ENCODE results near the gene TLE5.
"Not testable (repeated sequence)": the region's sequence is repeated elsewhere in the genome, so short reads cannot be mapped to it uniquely, and the experiment has no call there.

TLE5 gene

DNA sequence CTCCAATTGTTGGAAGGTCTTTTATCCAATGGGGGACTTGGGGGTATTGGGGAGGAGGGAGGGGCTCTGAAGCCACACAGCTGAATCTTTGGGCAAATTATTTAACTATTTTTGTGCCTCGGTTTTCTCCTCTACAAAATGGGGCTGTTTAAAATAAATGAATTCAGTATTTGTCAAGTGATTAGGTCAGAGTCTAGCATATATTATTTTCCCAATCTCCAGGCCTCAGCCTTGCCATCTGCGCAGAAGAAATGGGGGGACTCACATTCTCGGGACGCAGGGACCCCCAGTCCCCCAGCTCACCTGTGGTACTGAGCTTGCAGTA is 1.5 kb downstream of the TLE5 start:
- DNase-seq, result no peak

DNA sequence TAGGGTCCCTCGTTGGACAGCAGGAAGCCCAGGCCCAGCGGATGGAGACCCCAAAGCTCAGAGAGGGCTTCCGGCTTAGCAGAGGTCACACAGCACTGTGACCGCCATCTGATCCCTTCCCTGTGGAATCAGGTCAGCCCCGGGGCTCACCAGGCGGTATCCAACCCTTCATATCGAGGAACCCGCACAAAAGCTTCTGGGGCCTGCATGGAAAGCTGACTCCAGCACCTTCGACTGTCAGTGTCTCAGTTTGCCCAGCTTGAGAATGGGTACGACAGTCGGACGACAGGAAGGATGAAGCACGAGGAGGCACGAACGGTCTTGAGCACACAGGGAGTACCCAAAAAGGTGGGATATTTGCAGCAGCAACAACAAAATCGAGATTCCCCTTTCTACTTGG is 2.6 kb downstream of the TLE5 start:
- no peak for DNase-seq

DNA sequence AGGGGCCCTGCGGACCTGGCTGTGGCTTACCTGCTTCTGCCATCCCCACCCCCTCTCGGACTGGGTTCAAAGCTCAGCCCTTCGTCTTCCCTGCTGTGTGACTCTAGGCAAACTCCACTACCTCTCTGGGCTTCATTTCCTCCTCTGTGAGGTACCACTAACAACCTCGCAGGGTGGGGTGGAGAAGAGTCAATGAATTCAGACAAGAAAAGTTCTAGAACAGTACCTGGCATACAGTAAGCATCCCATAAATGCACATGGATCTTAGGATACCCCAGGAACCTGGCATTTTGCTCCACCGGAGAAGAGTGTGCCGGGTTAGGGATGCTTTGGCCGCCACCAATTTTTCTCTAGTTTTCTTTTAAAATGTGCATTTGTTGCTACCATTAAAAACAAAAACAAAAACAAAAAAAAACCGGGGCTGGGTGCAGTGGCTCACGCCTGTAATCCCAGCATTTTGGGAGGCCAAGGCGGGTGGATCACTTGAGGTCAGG is 3.4 kb downstream of the TLE5 start:
- DNase-seq, result no peak

DNA sequence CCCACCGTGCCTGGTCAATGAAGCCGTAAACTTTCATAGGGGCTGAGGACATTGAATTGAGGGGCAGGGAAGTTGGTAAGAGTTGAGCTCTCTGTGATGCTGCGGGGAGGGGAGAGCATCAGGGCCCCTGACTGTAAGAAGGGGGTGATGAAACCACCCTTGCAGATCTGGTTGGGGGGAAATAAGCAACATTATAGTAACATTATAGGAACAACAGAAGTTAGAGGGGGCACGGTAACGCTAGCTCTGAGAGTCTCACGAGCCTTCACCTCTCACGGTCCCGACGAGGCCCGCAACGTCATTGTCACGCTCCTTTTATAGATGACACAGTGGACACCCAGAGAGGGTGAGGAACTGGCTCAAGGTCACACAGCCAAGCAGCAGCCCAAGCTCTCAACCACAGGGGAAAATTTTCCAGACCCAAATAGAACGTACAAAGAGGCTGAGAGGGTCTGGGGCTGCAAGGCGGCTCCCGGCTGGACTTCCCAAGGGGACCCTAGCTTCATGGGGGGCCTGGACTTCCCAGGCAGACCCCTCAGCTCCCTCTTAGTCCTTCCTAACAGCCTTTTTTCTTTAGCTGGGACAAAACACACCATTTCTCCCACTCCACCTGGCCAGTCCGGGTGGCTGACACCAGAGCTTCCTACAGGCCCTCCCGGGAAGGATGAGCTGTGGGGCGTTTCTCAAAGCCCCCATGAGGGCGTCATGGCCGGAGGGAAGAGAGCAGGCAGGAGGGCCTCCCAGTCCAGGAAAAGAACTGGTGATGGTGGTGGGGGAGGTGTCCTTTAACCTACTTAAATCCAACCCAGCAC is 4.1 kb downstream of the TLE5 start:
- DNase-seq, result no peak

DNA sequence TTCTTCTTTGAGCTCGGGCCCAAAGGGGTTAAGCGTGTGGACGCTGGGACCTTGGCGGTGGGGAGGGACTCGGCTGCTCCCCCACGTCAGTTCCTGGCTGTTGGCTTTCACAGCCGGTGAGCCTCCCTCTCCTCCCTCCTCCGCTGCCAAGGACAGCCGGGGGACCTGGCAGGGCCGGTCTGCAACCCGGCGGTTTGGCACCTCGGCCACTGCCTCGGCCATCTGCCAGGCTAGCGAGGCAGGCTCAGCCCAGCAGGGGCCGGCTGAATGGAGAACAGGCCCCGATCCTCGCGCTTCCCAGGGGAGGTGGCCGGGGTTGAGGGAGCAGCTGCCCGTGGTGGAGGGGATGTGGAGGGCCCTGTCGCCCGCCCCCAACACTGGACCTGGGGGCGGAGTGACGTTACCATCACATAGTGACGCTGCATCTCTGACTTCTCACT is 5.0 kb downstream of the TLE5 start:
- DNase-seq, result peak; percentile 92

DNA sequence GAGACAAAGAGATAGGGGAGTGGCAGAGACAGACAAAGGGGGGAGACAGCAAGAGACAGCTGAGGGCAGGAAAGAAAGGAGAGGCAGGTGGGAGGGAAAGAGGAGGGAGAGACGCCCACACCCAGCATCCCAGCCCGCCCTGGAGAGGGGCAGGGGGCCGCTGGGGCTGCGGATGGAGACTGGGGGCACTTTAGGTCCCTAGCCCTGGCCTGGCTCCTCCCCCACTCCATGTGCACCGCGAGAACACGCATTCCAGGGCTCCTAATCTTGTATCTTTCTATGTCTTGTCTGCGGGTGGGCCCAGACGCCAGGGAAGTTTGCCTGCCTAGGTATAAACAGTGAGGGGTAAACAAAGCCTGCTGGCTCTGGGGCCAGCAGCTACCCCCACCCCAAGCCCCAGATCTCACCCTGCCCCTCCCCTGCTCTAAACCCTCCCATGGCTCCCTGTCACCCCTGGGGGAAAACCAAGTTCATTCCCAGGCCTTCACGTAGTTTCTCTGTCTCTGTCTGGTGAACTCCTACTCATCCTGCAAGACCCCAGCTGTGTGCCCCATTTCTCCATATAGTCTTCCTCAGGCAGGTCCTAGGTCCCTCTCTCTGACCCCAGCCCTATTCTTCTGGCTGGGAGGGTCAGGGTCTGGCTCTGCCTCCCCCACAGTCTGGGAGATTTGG is 5.7 kb downstream of the TLE5 start:
- peak; percentile 76 for DNase-seq

DNA sequence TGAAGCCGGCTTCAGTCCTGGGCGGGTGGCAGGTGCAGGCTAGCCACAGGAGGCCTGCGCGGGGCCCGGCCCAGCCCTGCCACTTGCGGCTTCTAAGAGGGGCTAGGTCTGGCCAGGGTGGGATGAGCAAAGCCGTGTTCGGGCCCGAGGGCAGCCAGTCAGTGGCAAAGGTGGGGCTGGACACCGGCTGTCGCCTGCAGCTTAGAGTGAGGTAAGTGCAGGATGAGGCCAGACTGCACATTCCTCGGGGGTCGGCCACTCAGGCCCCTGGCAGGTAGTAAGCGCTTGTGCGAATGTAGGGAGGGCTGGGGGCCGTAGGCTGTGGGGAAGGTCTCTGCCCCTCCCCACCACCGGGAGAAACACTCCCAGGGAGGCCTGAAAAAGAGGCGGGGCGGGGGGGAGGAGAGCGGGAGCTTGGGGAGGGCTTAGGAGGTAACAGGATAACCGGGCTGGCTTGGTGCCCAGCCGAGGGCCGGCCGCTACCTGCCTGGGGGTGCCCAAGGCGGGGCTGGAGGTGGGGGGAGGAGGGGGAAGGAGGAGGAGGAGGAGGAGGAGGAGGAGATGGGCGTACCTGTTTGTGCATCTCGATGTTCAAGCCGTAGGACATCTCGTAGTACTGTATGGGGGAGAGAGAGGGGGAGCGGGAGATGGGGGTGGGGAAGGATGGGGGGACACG is 6.4 kb downstream of the TLE5 start:
- DNase-seq, result peak; percentile 82

DNA sequence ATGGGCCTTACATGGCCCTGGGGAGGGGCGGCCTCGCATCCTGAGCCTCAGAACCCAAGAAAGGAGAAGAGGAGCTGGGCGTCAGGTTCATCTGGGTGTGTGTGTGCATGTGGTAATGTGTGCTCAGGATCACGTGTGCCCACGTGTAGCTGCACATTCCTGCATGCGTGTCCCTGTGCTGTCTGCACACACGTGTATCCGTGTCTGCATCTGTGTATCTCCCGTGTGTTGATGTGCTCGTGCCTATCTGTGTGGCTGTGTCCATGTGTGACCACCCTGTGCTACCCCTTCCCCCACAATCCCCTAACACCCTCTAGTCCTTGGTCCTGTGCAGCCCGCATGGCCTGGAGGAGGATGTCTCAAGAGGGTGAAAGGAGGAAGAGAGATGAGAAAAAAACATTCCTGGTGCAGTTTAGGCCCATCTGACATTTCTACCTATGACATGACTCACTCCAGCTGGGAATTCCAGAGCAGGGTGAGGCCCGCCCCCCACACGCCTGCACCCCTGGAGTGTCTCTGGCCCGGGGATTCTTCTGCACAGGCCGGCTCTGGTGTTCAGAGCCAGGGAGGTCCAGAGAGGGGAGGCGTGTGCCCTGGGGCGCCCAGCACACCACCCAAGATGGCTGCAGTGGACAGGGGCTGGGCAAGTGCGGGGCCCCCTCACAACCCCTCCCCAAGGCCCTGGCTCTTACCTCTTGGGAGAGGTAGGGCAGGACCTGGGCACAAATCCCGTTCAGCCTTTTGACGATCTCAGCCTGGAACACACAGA is 7.1 kb downstream of the TLE5 start:
- no peak for DNase-seq

DNA sequence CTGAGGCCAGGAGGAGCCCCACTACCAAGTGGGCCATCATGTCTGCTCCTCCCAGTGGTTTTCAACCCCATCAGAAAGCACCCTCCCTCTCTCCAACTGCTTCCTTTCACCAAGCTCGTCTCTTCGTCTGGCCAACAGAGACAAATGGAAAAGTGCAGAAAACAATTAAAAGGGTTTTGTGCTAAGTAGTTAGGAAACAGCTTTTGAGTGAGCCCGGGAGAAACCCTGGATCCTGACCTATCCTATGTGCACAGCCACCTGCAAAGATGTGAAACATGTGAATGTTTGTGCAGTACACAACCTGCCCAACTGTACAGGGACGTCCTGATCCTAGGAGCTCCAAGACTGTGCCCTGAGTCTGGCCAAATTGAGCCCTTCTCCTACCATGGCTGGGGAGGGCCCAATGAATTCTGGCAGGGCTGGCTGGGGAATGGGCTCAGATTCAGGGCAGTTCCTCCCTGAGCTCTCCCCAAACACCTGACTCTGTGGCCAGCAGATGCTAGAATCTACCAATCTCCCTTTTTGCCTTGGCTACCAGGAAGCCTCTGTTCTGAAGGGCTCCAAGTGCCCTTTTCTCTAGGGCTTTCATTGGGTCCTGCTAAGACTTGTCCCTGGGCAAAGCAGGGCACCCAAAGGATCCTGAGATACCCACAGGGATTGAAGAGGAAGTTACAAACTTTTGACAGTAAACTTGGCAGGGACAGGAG is 7.9 kb downstream of the TLE5 start:
- no peak for DNase-seq

DNA sequence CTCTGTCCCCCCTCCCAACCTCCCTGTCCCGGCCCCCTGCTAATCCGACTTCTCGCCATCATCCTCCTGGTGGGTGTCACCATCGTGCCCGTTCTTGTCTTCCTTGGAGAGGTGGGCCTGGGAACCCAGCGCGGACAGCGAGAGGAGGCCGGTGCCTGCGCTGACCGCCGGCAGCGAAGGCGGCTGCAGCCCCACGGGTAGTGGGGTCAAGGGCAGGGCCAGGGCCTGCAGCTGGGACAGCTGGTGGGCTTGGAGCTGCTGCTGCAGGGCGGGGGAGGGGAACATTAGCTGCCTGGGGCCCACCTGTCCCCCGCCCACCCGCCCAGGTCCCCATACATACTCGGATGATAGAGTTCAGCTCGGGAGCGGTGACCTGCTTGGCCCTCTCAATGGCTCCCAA is 8.5 kb downstream of the TLE5 start:
- DNase-seq, result no peak

DNA sequence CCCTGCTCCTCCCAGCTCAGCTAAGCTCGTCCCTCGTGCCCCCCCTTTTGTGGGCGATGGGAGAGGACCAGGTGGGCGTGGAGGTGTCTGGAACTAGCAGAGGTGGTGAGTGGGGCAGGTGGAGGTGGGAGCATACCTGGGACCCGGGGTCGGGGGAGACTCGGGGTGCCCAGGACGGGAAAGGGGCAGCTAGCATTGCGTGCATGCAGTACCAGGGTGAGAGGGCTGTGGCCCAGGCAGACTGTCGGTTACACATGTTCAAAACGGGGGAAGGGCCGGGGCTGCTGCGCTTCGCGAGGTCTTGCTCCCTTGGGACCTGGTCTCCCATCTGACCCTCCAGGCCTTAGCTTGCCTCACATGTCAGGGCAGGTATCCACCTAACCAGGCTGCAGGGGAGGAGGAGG is 9.1 kb downstream of the TLE5 start:
- DNase-seq, result no peak

DNA sequence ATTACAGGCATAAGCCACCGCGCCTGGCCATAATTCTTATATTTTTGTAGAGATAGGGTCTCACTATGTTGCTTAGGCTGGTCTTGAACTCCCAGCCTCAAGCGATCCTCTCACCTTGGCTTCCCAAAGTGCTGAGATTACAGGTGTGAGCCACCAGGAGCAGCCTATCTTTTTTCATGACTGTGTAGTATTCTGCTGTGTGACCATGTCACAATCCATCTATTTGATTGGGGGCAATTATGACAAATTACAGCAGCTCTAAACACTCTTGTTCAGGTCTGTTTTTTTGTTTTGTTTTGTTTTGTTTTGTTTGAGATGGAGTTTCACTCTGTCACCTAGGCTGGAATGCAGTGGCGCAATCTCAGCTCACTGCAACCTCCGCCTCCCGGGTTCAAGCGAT is 12.3 kb downstream of the TLE5 start:
- not testable (repeated sequence) for DNase-seq

DNA sequence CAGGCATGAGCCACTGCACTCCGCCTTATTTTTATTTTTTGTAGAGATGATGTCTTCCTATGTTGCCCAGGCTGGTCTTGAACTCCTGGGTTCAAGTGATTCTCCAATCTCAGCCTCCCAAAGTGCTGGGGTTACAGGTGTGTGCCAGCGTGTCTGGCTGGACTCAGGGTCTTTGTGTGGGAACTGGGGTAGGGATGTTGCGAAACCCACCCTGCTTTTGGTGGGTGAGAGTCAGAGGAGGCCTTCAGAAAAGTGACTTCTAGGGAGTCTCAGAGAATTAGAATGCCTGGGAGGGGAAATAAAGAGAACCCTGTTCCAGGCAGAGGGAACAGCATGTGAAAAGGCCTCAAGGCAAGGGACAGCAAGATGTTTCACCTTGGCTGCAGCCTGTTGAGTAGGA is 13.2 kb downstream of the TLE5 start:
- DNase-seq, result no peak

DNA sequence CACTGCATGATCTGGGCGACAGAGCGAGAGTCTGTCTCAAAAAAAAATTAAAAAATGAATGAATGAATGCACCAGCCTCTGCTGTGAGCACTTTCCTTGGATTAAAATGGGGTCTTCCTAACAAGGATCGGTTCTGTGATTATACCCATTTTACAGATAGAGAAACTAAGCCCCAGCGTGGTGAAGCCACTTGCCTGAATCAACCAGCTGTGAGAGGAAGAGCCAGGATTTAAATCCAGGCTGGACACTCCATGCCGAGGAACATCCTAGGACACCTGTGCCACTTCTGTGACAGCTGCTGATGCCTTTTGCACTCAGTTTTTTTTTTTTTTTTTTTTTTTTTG is 14.1 kb downstream of the TLE5 start:
- no peak for DNase-seq

DNA sequence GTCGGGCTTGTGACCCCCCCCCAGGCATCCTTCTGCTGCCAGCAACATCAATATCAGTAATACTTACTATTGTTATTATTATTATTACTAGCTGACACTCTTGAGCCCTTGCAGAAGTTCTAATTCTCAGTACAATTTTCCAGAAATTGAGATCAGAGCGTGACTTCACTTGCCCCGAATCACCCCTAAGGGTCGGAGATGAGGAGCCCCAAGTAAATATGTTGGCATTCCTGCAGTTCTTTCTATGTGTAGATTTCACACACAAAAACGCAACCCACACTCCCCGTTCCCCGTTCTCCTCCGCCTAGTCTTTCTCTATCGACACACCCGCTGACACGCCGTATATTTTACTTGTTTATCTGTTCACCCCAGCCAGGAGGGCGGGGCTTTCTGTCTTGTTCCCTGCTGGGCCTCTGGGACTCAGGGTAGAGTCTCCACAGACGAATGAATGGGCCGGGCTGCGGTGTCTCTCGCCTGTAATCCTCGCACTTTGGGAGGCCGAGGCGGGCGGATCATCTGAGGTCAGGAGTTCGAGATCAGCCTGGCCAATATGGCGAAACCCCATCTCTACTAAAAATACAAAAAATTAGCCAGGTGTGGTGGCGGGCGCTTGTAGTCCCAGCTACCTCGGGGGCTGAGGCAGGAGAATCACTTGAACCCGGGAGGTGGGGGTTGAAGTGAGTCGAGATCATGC is 14.7 kb downstream of the TLE5 start:
- peak; percentile 79 for DNase-seq

DNA sequence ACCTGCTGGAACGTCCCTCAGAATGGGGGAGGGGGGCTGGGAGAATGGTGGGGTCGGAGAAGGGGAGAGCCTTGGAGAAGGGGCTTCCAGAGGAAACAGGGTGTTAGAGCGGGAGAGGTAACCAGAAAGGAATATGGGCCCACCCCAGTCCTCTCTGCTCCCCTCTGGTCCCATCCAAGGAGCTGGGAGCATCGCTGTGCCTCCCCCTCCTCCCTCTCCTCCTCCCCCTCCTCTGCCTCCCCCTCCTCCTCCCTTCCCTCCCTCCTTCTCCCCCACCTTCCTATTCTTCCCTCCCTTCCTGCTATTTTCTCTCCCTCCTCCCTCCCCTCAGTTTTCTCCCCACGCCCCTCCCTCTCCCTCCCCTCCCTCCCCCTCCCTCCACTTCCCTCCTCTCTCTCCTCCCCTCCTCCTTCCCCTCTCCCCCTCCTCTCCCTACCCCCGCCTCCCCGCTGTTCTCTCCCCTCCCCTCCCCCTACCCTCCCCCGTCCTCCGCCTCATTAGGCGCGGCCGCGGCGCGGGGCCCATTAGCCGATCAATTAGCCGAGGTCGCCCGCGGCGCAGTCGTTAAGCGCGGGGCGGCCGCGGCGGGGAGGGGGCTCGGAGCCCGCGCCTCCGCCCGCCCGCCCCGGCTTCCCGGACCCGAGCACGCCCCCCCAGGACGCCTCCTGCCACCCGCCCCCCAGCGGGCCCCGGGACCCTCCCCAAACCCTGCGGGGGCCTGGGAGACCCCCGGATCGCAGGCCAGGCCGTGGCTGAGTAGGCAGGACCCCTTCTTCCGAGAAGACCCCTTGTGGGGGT is 15.4 kb downstream of the TLE5 start:
- peak; percentile 36 for DNase-seq

DNA sequence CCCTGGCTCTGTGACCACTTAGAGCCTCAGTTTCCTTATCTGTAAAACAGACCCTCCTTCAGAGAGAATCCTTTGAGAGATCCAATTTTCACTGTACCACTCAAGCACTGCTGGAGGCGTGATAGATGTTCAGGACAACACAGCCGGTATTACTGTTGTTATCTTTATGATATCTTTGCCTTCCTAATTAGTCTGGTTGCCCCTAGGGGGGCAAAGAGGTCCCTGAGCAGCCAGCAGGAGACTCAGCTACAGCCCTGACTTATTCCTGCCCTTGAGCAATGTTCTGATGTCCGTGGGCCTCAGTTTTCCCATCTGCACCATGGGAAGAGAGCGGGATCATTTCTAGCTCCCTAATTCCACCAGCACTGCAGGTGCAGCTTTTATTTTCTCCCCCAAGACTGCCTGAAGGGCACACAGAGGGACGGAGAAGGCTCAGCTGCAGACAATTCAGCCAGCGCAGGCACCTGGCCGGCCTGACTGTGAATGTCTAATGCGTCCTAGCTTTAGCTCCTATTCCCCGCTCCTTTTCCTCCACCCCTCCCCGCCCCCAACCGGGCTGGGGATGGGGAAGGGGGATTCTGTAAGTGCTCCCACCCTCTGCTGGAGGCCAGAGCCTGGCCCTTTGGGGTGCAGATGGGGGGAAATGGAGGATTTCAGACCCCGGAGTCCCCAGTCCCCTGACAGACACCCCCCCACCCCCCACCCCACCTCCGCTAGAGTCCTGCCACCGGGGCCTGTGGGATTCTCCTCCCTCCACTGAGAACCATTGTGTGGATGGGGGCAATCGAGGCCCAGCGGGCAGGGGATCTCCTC is 16.2 kb downstream of the TLE5 start:
- peak; percentile 31 for DNase-seq

DNA sequence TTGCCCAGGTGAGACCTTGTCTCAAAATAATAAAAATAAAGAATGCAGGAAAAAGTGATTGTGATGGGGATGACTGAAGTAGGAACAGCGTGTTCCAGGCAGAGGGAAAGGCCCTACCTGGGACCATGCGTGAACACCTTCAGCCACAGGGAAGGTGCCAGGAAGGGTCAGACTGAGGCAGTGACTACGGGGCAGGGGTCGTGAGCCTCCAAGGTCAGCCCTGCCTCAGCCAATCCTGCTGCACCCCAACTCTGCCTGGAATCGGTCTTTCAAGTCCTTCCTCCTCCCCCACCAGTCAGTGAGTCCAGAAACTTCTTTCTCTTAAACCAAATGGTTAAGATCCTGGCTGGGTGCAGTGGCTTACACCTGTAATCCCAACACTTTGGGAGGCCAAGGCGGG is 17.1 kb downstream of the TLE5 start:
- DNase-seq, result no peak

DNA sequence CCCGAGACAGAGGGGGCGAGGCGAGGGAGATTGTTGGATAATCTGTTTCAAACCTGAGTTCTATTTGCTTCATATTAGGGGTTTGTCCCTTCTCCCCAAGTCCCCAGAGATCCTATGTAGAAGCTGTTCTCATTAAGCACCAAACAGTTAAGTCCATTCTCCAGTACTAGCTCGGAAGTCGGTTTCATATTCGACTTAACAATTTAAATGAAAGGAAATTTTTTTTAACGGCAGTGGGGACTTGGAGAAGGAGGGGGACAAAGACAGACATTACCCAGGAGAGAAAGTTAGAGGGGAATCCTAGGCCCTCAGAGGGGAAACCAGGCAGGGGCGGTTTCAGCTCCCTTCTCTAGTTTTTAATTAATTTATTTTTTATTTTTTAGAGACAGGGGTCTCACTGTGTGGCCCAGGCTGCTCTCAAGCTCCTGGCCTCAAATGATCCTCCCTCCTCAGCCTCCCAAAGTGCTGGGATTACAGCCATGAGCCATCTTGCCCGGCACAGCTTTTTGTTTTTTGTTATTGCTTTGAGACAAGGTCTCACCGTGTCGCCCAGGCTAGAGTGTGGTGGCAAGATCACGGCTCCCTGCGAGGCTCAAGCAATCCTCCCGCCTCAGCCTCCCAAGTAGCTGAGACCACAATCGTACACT is 19.6 kb downstream of the TLE5 start:
- no peak for DNase-seq

Data from NCI-H1092 treated with DMSO at 0.1 percent for 48 hours (cell line).